ENCODE results near the gene RPS24. TPM values are rescaled to one million over a fixed set of nuclear protein-coding genes. Genes with fewer than 3 reads are reported as not detected.

Gene RPS24
- total and polyA plus RNA-seq, 2 of the 8 experiments (the other 6 are each of a cell fraction or from before 2014, with no cell fraction given): 2,128 to 3,943 TPM

DNA sequence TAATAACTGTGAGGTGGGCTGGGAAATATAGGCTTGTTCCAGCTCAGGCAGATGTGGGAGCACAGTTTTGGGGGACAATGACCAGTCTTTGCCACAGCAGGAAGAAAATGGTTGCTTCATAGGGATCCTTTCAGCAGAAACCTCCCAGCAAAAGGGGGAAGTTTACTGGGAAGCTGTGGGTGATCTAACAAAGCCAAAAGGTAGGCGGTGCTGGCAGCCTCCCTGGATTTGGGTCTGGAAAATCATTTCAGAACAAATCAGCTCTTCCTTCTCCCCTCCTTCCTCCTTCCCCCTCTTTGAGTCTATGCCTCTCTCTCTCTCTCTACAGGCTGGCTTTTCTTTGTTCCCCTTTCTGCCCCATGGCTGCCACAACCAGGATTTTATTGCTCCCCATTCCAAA is 16.2 kb downstream of the RPS24 start:
- Histone ChIP-seq H2BK120ac (replicated peaks; ENCODE audit: low read depth, low read length) (no peak overlapping the region), H3K4me1 (replicated peaks in 1 of 4; ENCODE audit: control insufficient read depth in 3 of 4, insufficient read depth in 4 of 4, low read length in 3 of 4) (peaks cover 0 to 5% (median 2%) of the 10 kb centered on the region in 4 experiments; a peak in 5 of 7 replicates), H2AFZ (ENCODE audit: low read length) (no peak overlapping the region), H3K56ac (replicated peaks; ENCODE audit: insufficient read length, low read depth, low read length) (no peak overlapping the region), H4K20me1 (replicated peaks in 1 of 2; ENCODE audit: control insufficient read depth in 1 of 2, insufficient read depth in 2 of 2, low read length in 2 of 2) (no peaks in the 10 kb centered on the region), H3K9ac (replicated peaks in 1 of 4; ENCODE audit: extremely low read depth in 1 of 4, low read depth in 3 of 4, low read length in 3 of 4) (no peak overlapping the region), H2BK12ac (ENCODE audit: low read depth, low read length) (no peak overlapping the region), H3K79me1 (ENCODE audit: low read depth, low read length) (no peaks in the 10 kb centered on the region), H3K14ac (ENCODE audit: insufficient read length) (no peak overlapping the region), H2BK5ac (ENCODE audit: low read depth, low read length) (no peak overlapping the region), H2AK5ac (ENCODE audit: low read depth, low read length) (no peak overlapping the region), H2BK15ac (ENCODE audit: low read length) (no peak overlapping the region), H2BK20ac (ENCODE audit: low read length) (no peak overlapping the region), H3K9me3 (ENCODE audit: insufficient read depth in 2 of 2, low read depth in 1 of 2, low read length in 1 of 2) (no peaks in the 10 kb centered on the region), H3K27me3 (replicated peaks in 1 of 4; ENCODE audit: control insufficient read depth in 3 of 4, extremely low read depth in 1 of 4, insufficient read depth in 3 of 4, low read length in 3 of 4) (no peaks in the 10 kb centered on the region), H3K4me2 (ENCODE audit: insufficient read depth in 1 of 2, low read depth in 2 of 2, low read length in 2 of 2) (no peak overlapping the region), H4K91ac (replicated peaks; ENCODE audit: insufficient read length, low read length) (no peak overlapping the region), H3K36me3 (ENCODE audit: control insufficient read depth in 2 of 4, insufficient read depth in 4 of 4, low read length in 3 of 4) (no peaks in the 10 kb centered on the region), H3K4me3 (ENCODE audit: extremely low read depth in 1 of 4, insufficient read depth in 2 of 4, low read depth in 3 of 4, low read length in 4 of 4) (no peak overlapping the region), H3K27ac (ENCODE audit: low read depth, low read length) (no peak overlapping the region), H3K23ac (ENCODE audit: insufficient read length) (no peak overlapping the region), H4K5ac (ENCODE audit: insufficient read length, low read depth, low read length) (no peak overlapping the region), H3K4ac (replicated peaks; ENCODE audit: insufficient read length, low read depth, low read length) (no peak overlapping the region), H3K18ac (ENCODE audit: extremely low read depth, low read length) (no peak overlapping the region), H3K23me2 (ENCODE audit: low read depth, low read length) (no peaks in the 10 kb centered on the region), H4K8ac (ENCODE audit: extremely low read depth, insufficient read depth, low read length) (no peak overlapping the region), H3K79me2 (ENCODE audit: control insufficient read depth in 1 of 2, insufficient read depth in 2 of 2, low read length in 2 of 2) (no peaks in the 10 kb centered on the region)
- WGBS, 2 experiments (ENCODE audit: extremely low coverage in 1 of 2, insufficient coverage in 1 of 2, insufficient read length in 1 of 2, insufficient replicate concordance in 2 of 2, low coverage in 1 of 2, low lambda C conversion rate in 2 of 2, missing lambda C conversion rate in 1 of 2): 78% methylated on average over 1 of the region's 1 CpG; no CpG with 5 or more reads in 1 of the 2 experiments
- TF ChIP-seq CHD2 (IDR thresholded peaks at IDR 0.05; ENCODE audit: low read length) (no peak), POU5F1 (IDR thresholded peaks at IDR 0.05; ENCODE audit: low read depth, low read length) (no peak), CTBP2 (IDR thresholded peaks at IDR 0.05; ENCODE audit: borderline replicate concordance, insufficient read depth, insufficient read length, low read length) (no peak), RFX5 (IDR thresholded peaks at IDR 0.05; ENCODE audit: borderline replicate concordance, low read depth, low read length) (no peak), EZH2 (IDR thresholded peaks at IDR 0.05; ENCODE audit: low read depth, low read length, severe bottlenecking) (no peak)
- TF ChIP-seq, protein P1, sequence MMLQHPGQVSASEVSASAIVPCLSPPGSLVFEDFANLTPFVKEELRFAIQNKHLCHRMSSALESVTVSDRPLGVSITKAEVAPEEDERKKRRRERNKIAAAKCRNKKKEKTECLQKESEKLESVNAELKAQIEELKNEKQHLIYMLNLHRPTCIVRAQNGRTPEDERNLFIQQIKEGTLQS (IDR thresholded peaks at IDR 0.05; ENCODE audit: insufficient read depth, low read depth, low read length): no peak
- FAIRE-seq: no peak
- CTCF ChIA-PET (ENCODE audit: partially characterized antibody): interaction anchor here (0.7 to 4.4 kb wide), 6 partner anchors 14 to 220 kb away, joined by 3 to 28 read pairs (median 4); no protein-coding TSS in a partner anchor
- POLR2A ChIA-PET (ENCODE audit: partially characterized antibody): interaction anchor here (0.9 to 1.6 kb wide), 3 partner anchors 8 to 88 kb away, joined by 3 to 9 read pairs (median 5); no protein-coding TSS in a partner anchor
- no peak for DNase-seq (ENCODE audit: low read depth in 1 of 2, low spot score in 2 of 2)
